Loucy (cell line): ENCODE measurements around the gene RANBP17.

Experiments used
- H2AFZ ChIP-seq: fragments of 200-600 bp; sonication (generic); 2 replicates; pipeline ENCODE4 v1.6.0; 2016; ENCODE audit warnings: antibody characterized with exemption, mild to moderate bottlenecking, low read length, moderate library complexity
- H3F3A ChIP-seq: fragments of 200-600 bp; 2 replicates; pipeline ENCODE4 v1.6.0; 2016; ENCODE audit warnings: antibody characterized with exemption, low read depth, mild to moderate bottlenecking
- H3K27me3 ChIP-seq: fragments of 200-600 bp; sonication (generic); 2 replicates; pipeline ENCODE4 v1.6.1; 2014; ENCODE audit warnings: low read length, mild to moderate bottlenecking; ENCODE audit not compliant: insufficient read depth, poor library complexity, severe bottlenecking
- H3K36me3 ChIP-seq: fragments of 200-600 bp; sonication (generic); 2 replicates; pipeline ENCODE4 v1.6.1; 2016; ENCODE audit warnings: low read length; ENCODE audit not compliant: insufficient read depth
- H3K4me1 ChIP-seq: fragments of 200-600 bp; sonication (generic); 2 replicates; pipeline ENCODE4 v1.5.1; 2014; ENCODE audit warnings: low read length, mild to moderate bottlenecking; ENCODE audit not compliant: insufficient read depth, poor library complexity, severe bottlenecking
- H3K4me2 ChIP-seq: fragments of 200-600 bp; sonication (generic); 2 replicates; pipeline ENCODE4 v1.6.0; 2014; ENCODE audit warnings: antibody characterized with exemption, low read length, low read depth, mild to moderate bottlenecking; ENCODE audit not compliant: poor library complexity, severe bottlenecking
- H3K4me3 ChIP-seq: fragments of 200-600 bp; sonication (generic); 2 replicates; pipeline ENCODE4 v1.5.1; 2014; ENCODE audit warnings: low read length, mild to moderate bottlenecking, mixed read lengths; ENCODE audit not compliant: poor library complexity, severe bottlenecking
- H3K79me2 ChIP-seq: fragments of 200-600 bp; sonication (generic); 2 replicates; pipeline ENCODE4 v1.6.1; 2014; ENCODE audit warnings: low read length; ENCODE audit not compliant: insufficient read depth
- H3K9ac ChIP-seq: fragments of 200-600 bp; sonication (generic); 2 replicates; pipeline ENCODE4 v1.6.0; 2014; ENCODE audit warnings: mild to moderate bottlenecking, low read depth, low read length, moderate library complexity; ENCODE audit not compliant: poor library complexity, severe bottlenecking
- H3K9me2 ChIP-seq: fragments of 200-600 bp; sonication (generic); replicated peaks from 2 replicates; pipeline ENCODE4 v1.6.1; 2016; ENCODE audit warnings: low read depth, low read length, mixed read lengths
- H3K9me3 ChIP-seq: fragments of 200-600 bp; sonication (generic); 2 replicates; pipeline ENCODE4 v1.6.1; 2014; ENCODE audit warnings: mild to moderate bottlenecking, antibody characterized with exemption, low read length, low read depth; ENCODE audit not compliant: insufficient read depth
- H4K20me1 ChIP-seq: fragments of 200-600 bp; sonication (generic); 2 replicates; pipeline ENCODE4 v1.6.0; 2014; ENCODE audit warnings: antibody characterized with exemption, low read length, mild to moderate bottlenecking; ENCODE audit not compliant: insufficient read depth, poor library complexity, severe bottlenecking
- EZH2phosphoT487 ChIP-seq: fragments of 200-600 bp; IDR thresholded peaks from 2 replicates; pipeline ENCODE4 v1.6.1; 2018; ENCODE audit warnings: antibody characterized with exemption, mild to moderate bottlenecking, moderate library complexity, borderline replicate concordance
- TF ChIP-seq, protein P1 (sequence below): fragments of 200-600 bp; sonication (generic); conservative IDR thresholded peaks from 2 replicates; pipeline ENCODE4 v1.5.1; 2014; ENCODE audit warnings: mild to moderate bottlenecking, antibody characterized with exemption, low read length

RANBP17 gene

DNA sequence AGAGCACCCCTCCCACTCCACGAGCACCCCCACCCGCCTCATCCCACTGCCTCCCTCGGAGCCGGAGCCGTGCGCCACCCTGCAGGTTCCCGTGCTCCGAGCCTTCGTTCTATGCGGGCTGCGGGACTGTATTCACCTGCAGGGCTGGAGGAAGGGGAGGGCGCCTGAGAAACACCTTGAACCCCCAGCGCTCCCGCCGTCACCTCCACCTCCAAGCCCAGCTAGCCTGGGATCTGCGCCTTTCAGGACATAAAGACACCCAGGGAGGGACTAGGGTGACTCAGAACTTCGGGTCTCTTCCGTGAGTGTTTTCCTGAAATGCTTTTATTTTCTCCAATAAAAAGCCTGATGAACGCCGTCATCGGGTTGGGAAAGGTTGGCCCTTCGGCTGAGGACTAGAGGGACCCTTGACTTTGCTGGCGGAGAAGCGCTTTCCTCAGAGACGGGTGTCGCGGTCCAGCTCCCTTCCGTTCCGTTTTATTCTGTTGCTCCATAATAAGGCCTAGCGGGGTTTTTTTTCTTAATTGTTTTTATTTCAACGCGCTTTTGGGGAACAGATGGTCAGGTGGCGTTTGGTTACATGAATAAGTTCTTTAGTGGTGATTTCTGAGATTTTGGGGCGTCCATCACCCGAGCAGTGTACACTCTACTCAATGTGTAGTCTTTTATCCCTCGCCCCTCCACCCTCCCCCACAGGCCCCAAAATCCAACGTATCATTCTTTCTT lies 451.8 kb downstream of the RANBP17 start:
- no peak for TF ChIP-seq EZH2phosphoT487
- TF ChIP-seq, protein P1, sequence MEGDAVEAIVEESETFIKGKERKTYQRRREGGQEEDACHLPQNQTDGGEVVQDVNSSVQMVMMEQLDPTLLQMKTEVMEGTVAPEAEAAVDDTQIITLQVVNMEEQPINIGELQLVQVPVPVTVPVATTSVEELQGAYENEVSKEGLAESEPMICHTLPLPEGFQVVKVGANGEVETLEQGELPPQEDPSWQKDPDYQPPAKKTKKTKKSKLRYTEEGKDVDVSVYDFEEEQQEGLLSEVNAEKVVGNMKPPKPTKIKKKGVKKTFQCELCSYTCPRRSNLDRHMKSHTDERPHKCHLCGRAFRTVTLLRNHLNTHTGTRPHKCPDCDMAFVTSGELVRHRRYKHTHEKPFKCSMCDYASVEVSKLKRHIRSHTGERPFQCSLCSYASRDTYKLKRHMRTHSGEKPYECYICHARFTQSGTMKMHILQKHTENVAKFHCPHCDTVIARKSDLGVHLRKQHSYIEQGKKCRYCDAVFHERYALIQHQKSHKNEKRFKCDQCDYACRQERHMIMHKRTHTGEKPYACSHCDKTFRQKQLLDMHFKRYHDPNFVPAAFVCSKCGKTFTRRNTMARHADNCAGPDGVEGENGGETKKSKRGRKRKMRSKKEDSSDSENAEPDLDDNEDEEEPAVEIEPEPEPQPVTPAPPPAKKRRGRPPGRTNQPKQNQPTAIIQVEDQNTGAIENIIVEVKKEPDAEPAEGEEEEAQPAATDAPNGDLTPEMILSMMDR = no peak
- Histone ChIP-seq H3K4me2 (no peak overlapping the region), H3K27me3 (no peaks in the 10 kb centered on the region)

DNA sequence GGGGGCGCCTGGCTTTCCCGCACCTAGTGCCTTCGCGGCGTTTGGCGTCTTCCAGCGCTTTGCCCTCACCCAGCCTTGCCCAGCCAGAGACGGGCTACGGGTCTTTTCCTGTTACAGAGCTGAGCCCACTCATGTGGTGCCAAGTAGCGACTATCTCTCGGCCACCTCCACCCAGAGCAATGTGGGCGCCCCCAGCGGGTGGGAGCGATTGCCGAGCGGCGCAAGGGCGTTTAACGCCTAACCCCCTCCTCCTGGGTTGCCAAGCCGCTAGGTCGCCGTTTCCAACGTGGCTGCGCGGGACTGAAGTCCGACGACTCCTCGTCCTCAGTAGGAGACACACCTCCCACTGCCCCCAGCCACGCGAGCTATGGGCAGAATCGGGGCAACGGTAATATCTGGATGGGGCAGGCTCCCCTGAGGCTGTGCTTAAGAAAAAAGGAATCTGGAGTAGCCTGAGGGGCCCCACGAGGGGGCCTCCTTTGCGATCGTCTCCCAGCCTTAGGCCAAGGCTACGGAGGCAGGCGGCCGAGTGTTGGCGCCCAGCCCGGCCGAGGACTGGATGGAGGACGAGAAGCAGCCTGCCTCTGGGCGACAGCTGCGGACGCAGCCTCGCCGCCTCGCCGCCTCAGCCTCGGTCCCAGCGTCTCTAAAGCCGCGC lies 453.0 kb downstream of the RANBP17 start:
- H3K4me2 ChIP-seq = no peak overlapping the region
- H3K79me2 ChIP-seq = no peaks in the 10 kb centered on the region
- TF ChIP-seq EZH2phosphoT487 = no peak
- TF ChIP-seq, protein P1 = no peak
- no peaks in the 10 kb centered on the region for H3K9me2 ChIP-seq
- H3K36me3 ChIP-seq = no peaks in the 10 kb centered on the region
- no peak overlapping the region for H3K4me3 ChIP-seq
- H3K27me3 ChIP-seq = no peaks in the 10 kb centered on the region
- H3K9me3 ChIP-seq = no peaks in the 10 kb centered on the region
- no peak overlapping the region for H2AFZ ChIP-seq
- no peak overlapping the region for H3K9ac ChIP-seq
- H3K4me1 ChIP-seq = no peaks in the 10 kb centered on the region
- no peaks in the 10 kb centered on the region for H3F3A ChIP-seq
- H4K20me1 ChIP-seq = no peaks in the 10 kb centered on the region

More for the DNA sequence above, 451.8 kb downstream of the RANBP17 start:
- Histone ChIP-seq H3K79me2 (no peaks in the 10 kb centered on the region), H3F3A (no peaks in the 10 kb centered on the region), H3K9ac (no peak overlapping the region), H4K20me1 (no peaks in the 10 kb centered on the region), H3K4me1 (no peaks in the 10 kb centered on the region), H3K4me3 (no peak overlapping the region), H3K9me2 (no peaks in the 10 kb centered on the region), H3K9me3 (no peaks in the 10 kb centered on the region), H2AFZ (no peak overlapping the region), H3K36me3 (no peaks in the 10 kb centered on the region)

DNA sequence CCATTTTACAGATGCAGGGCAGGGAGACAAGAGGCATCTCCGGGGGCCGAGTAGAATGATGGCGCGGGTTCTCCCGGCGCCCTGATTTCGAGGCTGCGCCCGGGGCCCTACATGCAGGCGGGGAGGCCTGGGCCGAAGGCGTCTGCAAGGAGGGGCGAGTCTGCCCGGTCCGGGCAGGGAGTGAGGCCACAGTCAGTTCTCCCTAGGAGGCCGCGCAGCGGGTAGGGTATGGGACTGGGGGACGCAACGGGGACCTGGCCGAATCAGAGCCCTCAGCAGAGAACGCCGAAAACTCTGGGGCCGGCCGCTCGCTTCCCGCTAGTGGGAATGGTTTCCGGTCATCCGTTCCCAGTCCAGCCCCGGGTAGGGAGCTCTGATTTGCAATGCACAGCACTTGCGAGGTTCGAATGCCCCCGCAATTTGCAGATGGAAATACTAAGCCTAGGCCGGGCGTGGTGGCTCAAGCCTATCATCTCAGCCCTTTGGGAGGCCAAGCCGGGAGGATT lies 453.6 kb downstream of the RANBP17 start:
- TF ChIP-seq EZH2phosphoT487 = no peak
- TF ChIP-seq, protein P1 = no peak
- no peak overlapping the region for H2AFZ ChIP-seq

More for the DNA sequence above, 453.6 kb downstream of the RANBP17 start:
- Histone ChIP-seq H3K4me1 (no peaks in the 10 kb centered on the region), H3K4me2 (no peak overlapping the region), H3K79me2 (no peaks in the 10 kb centered on the region), H3F3A (no peaks in the 10 kb centered on the region), H3K4me3 (no peak overlapping the region), H4K20me1 (no peaks in the 10 kb centered on the region), H3K9me2 (no peaks in the 10 kb centered on the region), H3K9ac (no peak overlapping the region), H3K36me3 (no peaks in the 10 kb centered on the region), H3K9me3 (no peaks in the 10 kb centered on the region), H3K27me3 (no peaks in the 10 kb centered on the region)
